Adrenal gland (tissue), 5 donors: Measurements from ENCODE around the gene GTF2F2.

Source experiments
- POLR2A ChIP-seq, 2 donors: fragments of 450-650 bp; IDR thresholded peaks; one replicate each; pipeline ENCODE4 v1.6.1; 2017; ENCODE audit warnings: antibody characterized with exemption in 2 of 2, mild to moderate bottlenecking in 2 of 2, moderate library complexity in 1 of 2
- TF ChIP-seq, protein P1 (sequence below), 6 experiments: fragments of 450-650 bp in 4 of 6; fragments of 200-600 bp in 2 of 6; sonication (generic) in 1 of 6; IDR thresholded peaks; 1 replicate in 5 of 6; 2 replicates in 1 of 6; pipeline versions ENCODE4 v1.5.1 to v1.8.0; 2016 to 2021; ENCODE audit warnings: antibody characterized with exemption in 6 of 6, mild to moderate bottlenecking in 2 of 6, moderate library complexity in 1 of 6
- donor health status: DM: no; HTN: no; CAD: no.

GRCh38 chr13:45184693-45185092 lies 64.4 kb downstream of the GTF2F2 start:
- TF ChIP-seq, protein P1, sequence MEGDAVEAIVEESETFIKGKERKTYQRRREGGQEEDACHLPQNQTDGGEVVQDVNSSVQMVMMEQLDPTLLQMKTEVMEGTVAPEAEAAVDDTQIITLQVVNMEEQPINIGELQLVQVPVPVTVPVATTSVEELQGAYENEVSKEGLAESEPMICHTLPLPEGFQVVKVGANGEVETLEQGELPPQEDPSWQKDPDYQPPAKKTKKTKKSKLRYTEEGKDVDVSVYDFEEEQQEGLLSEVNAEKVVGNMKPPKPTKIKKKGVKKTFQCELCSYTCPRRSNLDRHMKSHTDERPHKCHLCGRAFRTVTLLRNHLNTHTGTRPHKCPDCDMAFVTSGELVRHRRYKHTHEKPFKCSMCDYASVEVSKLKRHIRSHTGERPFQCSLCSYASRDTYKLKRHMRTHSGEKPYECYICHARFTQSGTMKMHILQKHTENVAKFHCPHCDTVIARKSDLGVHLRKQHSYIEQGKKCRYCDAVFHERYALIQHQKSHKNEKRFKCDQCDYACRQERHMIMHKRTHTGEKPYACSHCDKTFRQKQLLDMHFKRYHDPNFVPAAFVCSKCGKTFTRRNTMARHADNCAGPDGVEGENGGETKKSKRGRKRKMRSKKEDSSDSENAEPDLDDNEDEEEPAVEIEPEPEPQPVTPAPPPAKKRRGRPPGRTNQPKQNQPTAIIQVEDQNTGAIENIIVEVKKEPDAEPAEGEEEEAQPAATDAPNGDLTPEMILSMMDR (IDR thresholded peaks at IDR 0.05): no peak
- no peak for TF ChIP-seq POLR2A (IDR thresholded peaks at IDR 0.05)
